ENCODE measurements around the gene GLP1R. TPM values are rescaled to one million over a fixed set of nuclear protein-coding genes. Genes with fewer than 3 reads are reported as not detected.

GLP1R gene
- polyA plus RNA-seq, 1 donor (not counting 4 experiments of a cell fraction or from before 2014, with no cell fraction given), result not detected

DNA sequence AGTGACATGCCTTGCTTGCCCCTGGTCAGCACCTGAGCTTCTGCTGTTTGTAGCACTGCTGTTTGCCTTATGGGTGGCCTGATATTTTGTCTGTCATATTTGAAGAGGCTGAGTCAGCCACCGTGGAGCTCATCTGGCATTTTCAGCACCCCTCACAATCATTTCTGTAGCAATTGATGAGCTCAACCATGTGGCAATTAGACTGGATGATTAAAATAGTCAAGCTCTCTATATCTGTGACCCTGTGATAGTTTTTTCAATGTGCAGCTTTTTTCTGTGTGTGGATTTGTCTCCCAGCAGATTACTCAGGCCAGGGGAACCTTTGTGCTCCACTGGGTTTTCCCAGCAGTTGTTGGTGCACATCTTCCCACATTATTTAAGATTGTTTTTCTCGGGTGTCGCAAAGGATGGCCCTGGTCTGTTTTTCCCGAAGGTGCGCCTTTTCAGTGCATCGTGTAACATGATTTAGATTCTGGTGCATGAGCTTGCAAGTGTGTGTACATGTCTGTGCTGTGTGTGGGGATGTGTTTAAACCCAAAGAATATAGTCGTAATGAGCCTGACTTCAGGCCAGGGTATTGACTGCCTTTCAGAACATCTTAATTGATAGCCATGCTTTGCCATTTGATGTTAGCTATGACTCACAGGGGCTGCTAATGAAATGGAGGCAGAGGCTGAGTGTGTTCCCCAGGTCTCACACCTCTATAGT is 31.6 kb upstream of the GLP1R start:
- H3K27me3 ChIP-seq (ENCODE audit: control insufficient read depth, extremely low read depth, insufficient read depth, low read length), result peaks cover 5% of the 10 kb centered on the region
- no peaks in the 10 kb centered on the region for H4K20me1 ChIP-seq (ENCODE audit: control insufficient read depth, extremely low read depth, insufficient read depth, low read length)
- no peaks in the 10 kb centered on the region for H3K4me1 ChIP-seq (ENCODE audit: control insufficient read depth, extremely low read depth, insufficient read depth, low read length)
- DNase-seq (ENCODE audit: low read depth, low spot score), result no peak
- TF ChIP-seq EZH2 (IDR thresholded peaks at IDR 0.05; ENCODE audit: low read length), result no peak
- TF ChIP-seq, protein P1, sequence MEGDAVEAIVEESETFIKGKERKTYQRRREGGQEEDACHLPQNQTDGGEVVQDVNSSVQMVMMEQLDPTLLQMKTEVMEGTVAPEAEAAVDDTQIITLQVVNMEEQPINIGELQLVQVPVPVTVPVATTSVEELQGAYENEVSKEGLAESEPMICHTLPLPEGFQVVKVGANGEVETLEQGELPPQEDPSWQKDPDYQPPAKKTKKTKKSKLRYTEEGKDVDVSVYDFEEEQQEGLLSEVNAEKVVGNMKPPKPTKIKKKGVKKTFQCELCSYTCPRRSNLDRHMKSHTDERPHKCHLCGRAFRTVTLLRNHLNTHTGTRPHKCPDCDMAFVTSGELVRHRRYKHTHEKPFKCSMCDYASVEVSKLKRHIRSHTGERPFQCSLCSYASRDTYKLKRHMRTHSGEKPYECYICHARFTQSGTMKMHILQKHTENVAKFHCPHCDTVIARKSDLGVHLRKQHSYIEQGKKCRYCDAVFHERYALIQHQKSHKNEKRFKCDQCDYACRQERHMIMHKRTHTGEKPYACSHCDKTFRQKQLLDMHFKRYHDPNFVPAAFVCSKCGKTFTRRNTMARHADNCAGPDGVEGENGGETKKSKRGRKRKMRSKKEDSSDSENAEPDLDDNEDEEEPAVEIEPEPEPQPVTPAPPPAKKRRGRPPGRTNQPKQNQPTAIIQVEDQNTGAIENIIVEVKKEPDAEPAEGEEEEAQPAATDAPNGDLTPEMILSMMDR (optimal IDR thresholded peaks at IDR 0.05 in 1 of 3, IDR thresholded peaks at IDR 0.05 in 1 of 3, conservative IDR thresholded peaks at IDR 0.05 in 1 of 3; ENCODE audit: extremely low read depth in 1 of 3, insufficient read depth in 2 of 3, low read length in 3 of 3), result no peak
- no peak overlapping the region for H3K9ac ChIP-seq (ENCODE audit: control insufficient read depth, extremely low read depth, insufficient read depth, low read length)
- dilution Hi-C loops (cut with MboI; ENCODE audit: extremely low pct_ligation_motif_present, low sequenced_read_pairs), result no loop called here
- no peak overlapping the region for H2AFZ ChIP-seq (ENCODE audit: control insufficient read depth, low read length)
- H3K36me3 ChIP-seq (ENCODE audit: control insufficient read depth in 2 of 2, extremely low read depth in 1 of 2, insufficient read depth in 2 of 2, low read length in 2 of 2), result no peaks in the 10 kb centered on the region
- H3K4me3 ChIP-seq (ENCODE audit: control insufficient read depth in 2 of 3, extremely low read depth in 1 of 3, insufficient read depth in 2 of 3, low read depth in 1 of 3, low read length in 3 of 3), result no peak overlapping the region
- H3K79me2 ChIP-seq (ENCODE audit: control insufficient read depth, insufficient read depth, low read length), result no peaks in the 10 kb centered on the region
- no peak overlapping the region for H3K27ac ChIP-seq (ENCODE audit: control insufficient read depth, insufficient read depth, low read length)
- no peak overlapping the region for H3K4me2 ChIP-seq (ENCODE audit: control insufficient read depth, extremely low read depth, insufficient read depth, low read depth, low read length)
- no peak for FAIRE-seq
- no peaks in the 10 kb centered on the region for H3K9me3 ChIP-seq (ENCODE audit: control insufficient read depth, low read depth, low read length)
- no peaks in the 10 kb centered on the region for H3K9me1 ChIP-seq (ENCODE audit: control insufficient read depth, extremely low read depth, insufficient read depth, low read length)

DNA sequence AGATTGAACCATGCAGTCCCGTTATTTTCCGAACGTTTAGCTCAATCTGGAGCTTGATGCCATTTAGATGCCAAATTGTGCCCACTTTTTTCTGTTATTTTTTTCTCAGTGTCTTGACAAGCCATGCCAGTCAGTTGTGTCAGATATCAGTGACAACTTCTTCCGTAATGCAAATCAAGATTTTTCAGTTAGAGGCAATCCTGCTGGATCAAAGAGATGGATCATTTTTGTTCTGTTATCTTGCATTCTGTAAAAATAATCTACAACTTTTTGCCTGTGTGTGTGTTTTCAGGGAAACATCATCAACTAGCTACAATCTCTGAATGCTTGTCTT is 31.1 kb upstream of the GLP1R start:
- H3K36me3 ChIP-seq (ENCODE audit: control insufficient read depth in 2 of 2, extremely low read depth in 1 of 2, insufficient read depth in 2 of 2, low read length in 2 of 2), result no peaks in the 10 kb centered on the region
- no peak overlapping the region for H3K4me2 ChIP-seq (ENCODE audit: control insufficient read depth, extremely low read depth, insufficient read depth, low read depth, low read length)
- peaks cover 5% of the 10 kb centered on the region for H3K27me3 ChIP-seq (ENCODE audit: control insufficient read depth, extremely low read depth, insufficient read depth, low read length)
- FAIRE-seq (no peak), DNase-seq (ENCODE audit: low read depth, low spot score) (no peak)
- no peaks in the 10 kb centered on the region for H3K9me3 ChIP-seq (ENCODE audit: control insufficient read depth, low read depth, low read length)
- no peaks in the 10 kb centered on the region for H3K4me1 ChIP-seq (ENCODE audit: control insufficient read depth, extremely low read depth, insufficient read depth, low read length)
- TF ChIP-seq, protein P1 (optimal IDR thresholded peaks at IDR 0.05 in 1 of 3, IDR thresholded peaks at IDR 0.05 in 1 of 3, conservative IDR thresholded peaks at IDR 0.05 in 1 of 3; ENCODE audit: extremely low read depth in 1 of 3, insufficient read depth in 2 of 3, low read length in 3 of 3), result no peak
- TF ChIP-seq EZH2 (IDR thresholded peaks at IDR 0.05; ENCODE audit: low read length), result no peak
- no peaks in the 10 kb centered on the region for H3K9me1 ChIP-seq (ENCODE audit: control insufficient read depth, extremely low read depth, insufficient read depth, low read length)
- no peak overlapping the region for H2AFZ ChIP-seq (ENCODE audit: control insufficient read depth, low read length)
- H3K27ac ChIP-seq (ENCODE audit: control insufficient read depth, insufficient read depth, low read length), result no peak overlapping the region
- dilution Hi-C loops (cut with MboI; ENCODE audit: extremely low pct_ligation_motif_present, low sequenced_read_pairs), result no loop called here
- H3K4me3 ChIP-seq (ENCODE audit: control insufficient read depth in 2 of 3, extremely low read depth in 1 of 3, insufficient read depth in 2 of 3, low read depth in 1 of 3, low read length in 3 of 3), result no peak overlapping the region
- H4K20me1 ChIP-seq (ENCODE audit: control insufficient read depth, extremely low read depth, insufficient read depth, low read length), result no peaks in the 10 kb centered on the region
- no peaks in the 10 kb centered on the region for H3K79me2 ChIP-seq (ENCODE audit: control insufficient read depth, insufficient read depth, low read length)
- H3K9ac ChIP-seq (ENCODE audit: control insufficient read depth, extremely low read depth, insufficient read depth, low read length), result no peak overlapping the region

All from keratinocyte (primary cell).